A549 (cell line): Measurements from ENCODE around the gene NKD1. TPM values are rescaled to one million over a fixed set of nuclear protein-coding genes. Genes with fewer than 3 reads are reported as not detected.

Source experiments
- ATAC-seq, 2 experiments: fragments of 200-7000 bp in 1 of 2; fragments of >200 bp in 1 of 2; cut with Nextera tagmentation in 1 of 2; cut with Tn5 transposase in 1 of 2; 3 replicates each; pipeline versions ENCODE4 v1.8.0 to v1.9.1; 2018 to 2020; ENCODE audit warnings: mild to moderate bottlenecking in 1 of 2, moderate library complexity in 1 of 2
- CTCF ChIA-PET: fragments of 300-600 bp; sonication (Branson Sonifier 250); formaldehyde crosslinking; extraction: SDS; loops from one replicate; lab custom pipeline; 2021; ENCODE audit warnings: antibody characterized with exemption, inconsistent platforms; lab: Yijun Ruan, JAX
- POLR2A ChIA-PET: fragments of 350-600 bp; formaldehyde crosslinking; extraction: SDS; loops from one replicate; lab custom pipeline; 2021; ENCODE audit warnings: antibody characterized with exemption, inconsistent platforms; lab: Yijun Ruan, JAX
- DNase-seq, 2 experiments: peaks; one replicate each; pipeline versions ENCODE4 v3.0.0 to v3.0.0-alpha.2; 2011 to 2016; ENCODE audit warnings: low read depth in 1 of 2, low spot score in 1 of 2
- FAIRE-seq: peaks from 2 replicates; lab custom pipeline; 2011; peaks lifted over from hg19 to GRCh38; lab: Jason Lieb, UNC
- H3K27ac ChIP-seq, 2 experiments: fragments of >200 bp; sonication (Bioruptor Twin); formaldehyde crosslinking; 3 replicates each; pipeline ENCODE4 v1.5.1; 2016 to 2017
- H3K4me1 ChIP-seq: fragments of >200 bp; sonication (Bioruptor Twin); formaldehyde crosslinking; 3 replicates; pipeline ENCODE4 v1.6.1; 2016
- H3K4me2 ChIP-seq: fragments of >200 bp; sonication (Bioruptor Twin); formaldehyde crosslinking; 3 replicates; pipeline ENCODE4 v1.6.1; 2016
- H3K4me3 ChIP-seq: fragments of >200 bp; sonication (Bioruptor Twin); formaldehyde crosslinking; 3 replicates; pipeline ENCODE4 v1.5.1; 2016
- H3K9me3 ChIP-seq: fragments of >200 bp; sonication (Bioruptor Twin); formaldehyde crosslinking; 3 replicates; pipeline ENCODE4 v1.6.1; 2016
- BHLHE40 ChIP-seq: IDR thresholded peaks from 2 replicates; pipeline ENCODE4 v1.6.1; 2012; ENCODE audit warnings: low read depth, low read length, inconsistent platforms
- CEBPB ChIP-seq, 2 experiments: fragments of >200 bp in 1 of 2; sonication (Bioruptor Twin) in 1 of 2; formaldehyde crosslinking in 1 of 2; IDR thresholded peaks; 2 replicates each; pipeline ENCODE4 v1.6.1; 2012 to 2016
- EHF ChIP-seq: fragments of 250-450 bp; sonication (Bioruptor Pico); IDR thresholded peaks from 2 replicates; pipeline ENCODE4 v1.5.0; 2020; ENCODE audit warnings: mild to moderate bottlenecking
- EP300 ChIP-seq, 2 experiments: fragments of >200 bp; sonication (Bioruptor Twin); formaldehyde crosslinking; IDR thresholded peaks; 2 replicates in 1 of 2; 3 replicates in 1 of 2; pipeline ENCODE4 v1.6.1; 2016 to 2017
- FOSB ChIP-seq: fragments of 250-450 bp; sonication (Bioruptor Pico); IDR thresholded peaks from 2 replicates; pipeline ENCODE4 v1.5.0; 2020; ENCODE audit warnings: mild to moderate bottlenecking, moderate library complexity
- HDAC2 ChIP-seq: fragments of 200-600 bp; sonication (generic); IDR thresholded peaks from 2 replicates; pipeline ENCODE4 v1.6.1; 2016
- HOXB13 ChIP-seq: fragments of 250-450 bp; sonication (Bioruptor Pico); IDR thresholded peaks from 2 replicates; pipeline ENCODE4 v1.5.0; 2020; ENCODE audit warnings: low read depth, mild to moderate bottlenecking, moderate library complexity
- JUN ChIP-seq, 2 experiments: fragments of >200 bp; sonication (Bioruptor Twin); formaldehyde crosslinking; IDR thresholded peaks; 2 replicates in 1 of 2; 3 replicates in 1 of 2; pipeline ENCODE4 v1.6.1; 2016 to 2017
- KDM5A ChIP-seq: fragments of 200-600 bp; sonication (generic); IDR thresholded peaks from 2 replicates; pipeline ENCODE4 v1.6.1; 2016; ENCODE audit warnings: antibody characterized with exemption, mild to moderate bottlenecking
- RAD21 ChIP-seq, 2 experiments: fragments of >200 bp in 1 of 2; sonication (Bioruptor Twin) in 1 of 2; formaldehyde crosslinking in 1 of 2; IDR thresholded peaks in 1 of 2; conservative IDR thresholded peaks in 1 of 2; 2 replicates in 1 of 2; 3 replicates in 1 of 2; pipeline ENCODE4 v1.6.1; 2012 to 2018; ENCODE audit warnings: inconsistent platforms in 1 of 2
- RARB ChIP-seq: fragments of 250-450 bp; sonication (Bioruptor Pico); IDR thresholded peaks from 2 replicates; pipeline ENCODE4 v1.8.0; 2021; ENCODE audit warnings: mild to moderate bottlenecking, moderate library complexity
- RFX5 ChIP-seq: fragments of 450-650 bp; IDR thresholded peaks from 2 replicates; pipeline ENCODE4 v1.7.1; 2014; ENCODE audit warnings: antibody characterized with exemption, mild to moderate bottlenecking, moderate library complexity
- SREBF2 ChIP-seq: fragments of 450-650 bp; IDR thresholded peaks from 2 replicates; pipeline ENCODE4 v1.6.1; 2014; ENCODE audit warnings: mild to moderate bottlenecking, moderate library complexity
- TFCP2L1 ChIP-seq: fragments of 250-450 bp; sonication (Bioruptor Pico); IDR thresholded peaks from 2 replicates; pipeline ENCODE4 v1.5.0; 2021; ENCODE audit warnings: mild to moderate bottlenecking
- TP53 ChIP-seq: fragments of 250-450 bp; sonication (Bioruptor Pico); IDR thresholded peaks from 2 replicates; pipeline ENCODE4 v1.5.0; 2021; ENCODE audit warnings: mild to moderate bottlenecking, moderate library complexity
- ZC3H11A ChIP-seq: fragments of 450-650 bp; IDR thresholded peaks from 2 replicates; pipeline ENCODE4 v1.6.1; 2014; ENCODE audit warnings: antibody characterized with exemption, mild to moderate bottlenecking
- ZSCAN20 ChIP-seq: fragments of 250-450 bp; sonication (Bioruptor Pico); IDR thresholded peaks from 2 replicates; pipeline ENCODE4 v1.8.0; 2022; ENCODE audit warnings: mild to moderate bottlenecking, moderate library complexity
- WGBS: methylation state at CpG from one replicate; pipeline ENCODE4 v1.1.6; 2017; ENCODE audit errors: missing lambda C conversion rate; 5-methylcytosine and 5-hydroxymethylcytosine counted together
- polyA plus RNA-seq, 4 experiments: library from polyadenylated mRNA; depleted of rRNA in 3 of 4; stranded (reverse); fragments of >200 nt; fragmentation: RNase III in 1 of 4; extraction: RNeasy Plus Mini Kit Qiagen cat#74134 plus additional on column Dnase treatment in 1 of 4; gene quantifications; 2 replicates in 3 of 4; 3 replicates in 1 of 4; pipeline ENCODE4 v1.2.3, GENCODE V29; 2011 to 2017
- TF ChIP-seq, protein P1 (sequence below): fragments of 450-650 bp; IDR thresholded peaks from 2 replicates; pipeline ENCODE4 v1.6.1; 2014; ENCODE audit warnings: antibody characterized with exemption
- TF ChIP-seq, protein P2 (sequence below): IDR thresholded peaks from 2 replicates; pipeline ENCODE4 v1.6.1; 2012
- TF ChIP-seq, protein P3 (sequence below): IDR thresholded peaks from 2 replicates; pipeline ENCODE4 v1.6.1; 2012; ENCODE audit warnings: low read depth, borderline replicate concordance
- TF ChIP-seq, protein P4 (sequence below): fragments of >200 bp; sonication (Bioruptor Twin); formaldehyde crosslinking; IDR thresholded peaks from 3 replicates; pipeline ENCODE4 v1.6.1; 2016

The NKD1 gene
- polyA plus RNA-seq, 2 of the 4 experiments (the other 2 are of a cell fraction): 0.10 to 0.19 TPM

DNA sequence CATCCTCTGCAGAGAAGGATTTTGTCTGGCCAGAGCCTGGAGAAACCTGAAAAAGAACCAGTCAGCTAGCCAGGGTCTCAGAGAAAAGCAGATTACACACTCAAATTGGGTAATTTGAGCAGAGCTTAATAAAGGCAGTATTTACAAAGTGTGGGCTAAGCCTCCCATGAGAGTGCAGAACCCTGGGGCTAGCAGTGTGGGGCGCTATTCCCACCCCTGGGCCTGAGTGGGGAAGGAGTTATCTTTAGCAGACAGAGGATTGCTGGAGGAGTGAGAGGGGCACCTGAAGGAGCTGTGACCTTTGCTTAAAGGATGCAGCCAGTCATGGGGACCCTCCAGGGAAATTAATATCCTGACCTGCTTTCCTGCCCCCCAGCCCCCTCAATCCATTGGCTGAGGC, 86.8 kb downstream of the NKD1 start:
- no peaks in the 10 kb centered on the region for H3K4me1 ChIP-seq
- ChIA-PET CTCF (interaction anchor here (0.6 to 3.7 kb wide), 2 partner anchors 25 to 32 kb away, joined by 3 to 19 read pairs; no protein-coding TSS in a partner anchor), POLR2A (no interaction called here)
- H3K9me3 ChIP-seq: no peaks in the 10 kb centered on the region
- no peak overlapping the region for H3K4me2 ChIP-seq
- ATAC-seq (no peak), FAIRE-seq (no peak), DNase-seq (no peak)
- H3K4me3 ChIP-seq: no peak overlapping the region
- H3K27ac ChIP-seq: no peak overlapping the region
- TF ChIP-seq RARB (CRISPR knock-in tag) (no peak), JUN (IDR thresholded peaks at IDR 0.05) (no peak), RAD21 (conservative IDR thresholded peaks at IDR 0.05 in 1 of 2, IDR thresholded peaks at IDR 0.05 in 1 of 2) (no peak), HDAC2 (no peak), CEBPB (IDR thresholded peaks at IDR 0.05) (no peak), RFX5 (no peak), ZC3H11A (no peak), SREBF2 (no peak)
- TF ChIP-seq, protein P1, sequence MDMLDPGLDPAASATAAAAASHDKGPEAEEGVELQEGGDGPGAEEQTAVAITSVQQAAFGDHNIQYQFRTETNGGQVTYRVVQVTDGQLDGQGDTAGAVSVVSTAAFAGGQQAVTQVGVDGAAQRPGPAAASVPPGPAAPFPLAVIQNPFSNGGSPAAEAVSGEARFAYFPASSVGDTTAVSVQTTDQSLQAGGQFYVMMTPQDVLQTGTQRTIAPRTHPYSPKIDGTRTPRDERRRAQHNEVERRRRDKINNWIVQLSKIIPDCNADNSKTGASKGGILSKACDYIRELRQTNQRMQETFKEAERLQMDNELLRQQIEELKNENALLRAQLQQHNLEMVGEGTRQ: no peak
- TF ChIP-seq, protein P2, sequence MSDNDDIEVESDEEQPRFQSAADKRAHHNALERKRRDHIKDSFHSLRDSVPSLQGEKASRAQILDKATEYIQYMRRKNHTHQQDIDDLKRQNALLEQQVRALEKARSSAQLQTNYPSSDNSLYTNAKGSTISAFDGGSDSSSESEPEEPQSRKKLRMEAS: no peak
- WGBS: 6% methylated on average over 1 of the region's 1 CpG

DNA sequence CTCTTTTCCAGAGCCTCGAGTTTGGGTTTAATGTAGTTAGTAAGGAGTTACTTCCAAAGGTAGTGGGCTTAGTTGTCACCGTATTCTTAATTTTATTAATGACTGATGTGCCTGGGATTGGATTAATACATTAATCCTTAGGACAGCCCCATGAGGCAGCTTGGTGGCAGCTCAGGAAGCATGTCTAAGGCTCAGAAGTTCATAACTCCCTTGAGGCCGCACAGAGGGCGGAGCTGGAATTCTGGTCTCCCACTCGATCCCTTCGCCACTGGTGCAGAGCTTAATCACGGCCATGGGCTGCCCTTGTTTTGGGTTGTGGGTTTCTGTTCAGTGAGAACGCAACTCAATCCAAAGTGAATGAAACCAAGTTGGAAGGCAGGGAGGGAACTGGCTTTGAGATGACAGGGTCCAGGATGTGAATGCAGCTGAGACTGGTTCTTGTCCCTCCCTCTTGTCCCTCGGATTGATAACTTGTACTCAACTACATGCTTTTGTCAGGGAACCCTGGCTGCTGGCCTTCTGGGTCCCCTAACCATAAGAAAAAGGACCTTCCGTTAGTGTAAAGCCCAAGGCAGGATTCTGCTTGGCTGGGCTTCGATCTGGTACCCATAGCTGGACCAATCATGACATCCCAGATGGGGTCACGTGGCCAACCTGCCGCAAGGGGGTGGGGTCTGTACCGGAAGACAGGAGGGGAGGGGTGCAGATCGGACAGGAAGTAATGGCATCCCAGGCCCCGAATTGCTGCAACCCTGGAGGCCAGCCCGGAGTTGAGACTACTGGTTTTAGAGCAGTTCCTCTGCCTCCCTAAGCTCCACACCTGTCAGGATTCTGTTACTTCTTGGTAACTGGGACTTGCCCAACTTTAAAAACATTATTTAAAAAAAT, 87.6 kb downstream of the NKD1 start:
- H3K4me2 ChIP-seq: no peak overlapping the region
- H3K4me1 ChIP-seq: no peaks in the 10 kb centered on the region
- DNase-seq (peak in 1 of 2 experiments; percentile 20), ATAC-seq (peak in 1 of 2 experiments; percentile 53; a peak in 3 of 6 replicates), FAIRE-seq (no peak)
- no peak for TF ChIP-seq EHF (CRISPR knock-in tag)
- TF ChIP-seq, protein P1: peak; percentile 44; the same call in 1 of the 2 replicates
- TF ChIP-seq, protein P3, sequence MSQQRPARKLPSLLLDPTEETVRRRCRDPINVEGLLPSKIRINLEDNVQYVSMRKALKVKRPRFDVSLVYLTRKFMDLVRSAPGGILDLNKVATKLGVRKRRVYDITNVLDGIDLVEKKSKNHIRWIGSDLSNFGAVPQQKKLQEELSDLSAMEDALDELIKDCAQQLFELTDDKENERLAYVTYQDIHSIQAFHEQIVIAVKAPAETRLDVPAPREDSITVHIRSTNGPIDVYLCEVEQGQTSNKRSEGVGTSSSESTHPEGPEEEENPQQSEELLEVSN: no peak
- no peak for TF ChIP-seq ZSCAN20 (CRISPR knock-in tag)
- TF ChIP-seq BHLHE40: no peak
- TF ChIP-seq EP300 (IDR thresholded peaks at IDR 0.05): no peak
- TF ChIP-seq FOSB (CRISPR knock-in tag): no peak
- H3K27ac ChIP-seq: no peak overlapping the region
- CTCF ChIA-PET: interaction anchor here (1.3 to 3.7 kb wide), 2 partner anchors 17 to 31 kb away, joined by 5 to 19 read pairs; no protein-coding TSS in a partner anchor
- POLR2A ChIA-PET: no interaction called here
- 55% methylated on average over 17 of the region's 17 CpGs for WGBS
- H3K4me3 ChIP-seq: no peak overlapping the region
- no peaks in the 10 kb centered on the region for H3K9me3 ChIP-seq

DNA sequence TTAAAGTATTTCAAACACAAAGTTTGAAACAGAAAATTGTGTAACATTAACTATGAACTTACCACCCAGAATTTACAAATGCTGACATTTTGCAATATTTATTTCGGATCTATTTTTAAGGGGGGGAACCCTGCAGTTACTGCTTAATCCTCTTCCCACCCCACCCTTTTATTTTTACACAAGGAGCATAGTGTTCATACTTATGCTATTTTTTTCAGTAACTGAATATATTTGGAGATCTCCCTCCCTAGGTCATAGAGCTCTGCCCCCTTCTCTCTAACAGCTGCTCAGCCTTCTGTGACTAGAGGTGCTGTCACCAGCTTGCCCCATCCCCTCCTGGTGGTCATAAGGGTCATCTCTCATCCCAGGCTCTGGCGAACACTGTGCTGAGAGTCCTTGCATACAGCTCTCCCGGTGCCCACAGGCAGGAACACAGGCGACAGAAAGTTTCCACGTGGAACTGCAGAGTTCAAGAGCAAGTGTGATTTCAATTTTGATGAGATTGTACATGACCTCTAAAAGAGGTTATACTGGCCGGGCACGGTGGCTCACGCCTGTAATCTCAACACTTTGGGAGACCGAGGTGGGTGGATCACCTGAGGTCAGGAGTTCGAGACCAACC, 88.7 kb downstream of the NKD1 start:
- Histone ChIP-seq H3K4me2 (no peak overlapping the region), H3K4me3 (no peak overlapping the region), H3K27ac (no peak overlapping the region), H3K9me3 (no peaks in the 10 kb centered on the region), H3K4me1 (no peaks in the 10 kb centered on the region)
- TF ChIP-seq TFCP2L1 (no peak), RFX5 (no peak), KDM5A (no peak), FOSB (CRISPR knock-in tag) (no peak), JUN (IDR thresholded peaks at IDR 0.05) (no peak), HOXB13 (CRISPR knock-in tag) (no peak), TP53 (CRISPR knock-in tag) (no peak)
- TF ChIP-seq, protein P4, sequence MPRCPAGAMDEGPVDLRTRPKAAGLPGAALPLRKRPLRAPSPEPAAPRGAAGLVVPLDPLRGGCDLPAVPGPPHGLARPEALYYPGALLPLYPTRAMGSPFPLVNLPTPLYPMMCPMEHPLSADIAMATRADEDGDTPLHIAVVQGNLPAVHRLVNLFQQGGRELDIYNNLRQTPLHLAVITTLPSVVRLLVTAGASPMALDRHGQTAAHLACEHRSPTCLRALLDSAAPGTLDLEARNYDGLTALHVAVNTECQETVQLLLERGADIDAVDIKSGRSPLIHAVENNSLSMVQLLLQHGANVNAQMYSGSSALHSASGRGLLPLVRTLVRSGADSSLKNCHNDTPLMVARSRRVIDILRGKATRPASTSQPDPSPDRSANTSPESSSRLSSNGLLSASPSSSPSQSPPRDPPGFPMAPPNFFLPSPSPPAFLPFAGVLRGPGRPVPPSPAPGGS: no peak
- TF ChIP-seq, protein P2: no peak
- ChIA-PET POLR2A (no interaction called here), CTCF (interaction anchor here (1.3 to 3.7 kb wide), 2 partner anchors 18 to 30 kb away, joined by 5 to 19 read pairs; no protein-coding TSS in a partner anchor)
- no peak for FAIRE-seq
- 82% methylated on average over 10 of the region's 10 CpGs for WGBS
- DNase-seq: no peak
- no peak; a peak in 1 of 6 replicates for ATAC-seq
